GM21390 (cell line): ENCODE data around the gene CDIP1.
A peak's percentile ranks its signal among the peaks of the same experiment; 100 is the strongest.

Experiments used
- ATAC-seq: cut with Tn5 transposase; IDR thresholded peaks from one replicate; pipeline ENCODE4 v1.9.1; 2021; ENCODE audit not compliant: unreplicated experiment

CDIP1 gene

DNA sequence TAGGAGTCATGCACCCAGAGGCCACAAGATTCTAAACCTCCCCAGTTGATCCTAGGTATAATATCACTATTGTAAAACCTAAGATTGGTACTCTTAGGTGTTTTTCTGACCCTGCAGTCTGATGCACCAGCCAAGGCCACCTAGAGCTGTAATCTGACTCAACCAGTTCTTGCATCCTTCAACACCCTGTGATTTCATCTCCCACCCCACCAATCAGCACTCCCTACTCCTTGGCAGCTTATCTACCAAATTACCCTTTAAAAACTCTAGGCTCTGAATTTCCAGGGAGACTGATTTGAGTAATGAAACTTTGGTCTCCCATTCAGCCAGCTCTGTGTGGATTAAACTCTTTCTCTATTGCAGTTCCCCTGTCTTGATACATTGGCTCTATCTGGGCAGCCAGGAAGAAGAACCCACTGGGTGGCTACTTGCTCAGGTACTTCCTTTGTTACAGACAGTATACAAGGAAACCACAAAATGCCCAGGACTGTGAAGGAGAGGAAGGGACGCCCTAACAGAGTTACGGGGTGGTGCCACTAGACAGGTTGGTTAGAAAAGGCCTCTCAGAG, 1.2 kb upstream of the CDIP1 start:
- ATAC-seq: no peak

DNA sequence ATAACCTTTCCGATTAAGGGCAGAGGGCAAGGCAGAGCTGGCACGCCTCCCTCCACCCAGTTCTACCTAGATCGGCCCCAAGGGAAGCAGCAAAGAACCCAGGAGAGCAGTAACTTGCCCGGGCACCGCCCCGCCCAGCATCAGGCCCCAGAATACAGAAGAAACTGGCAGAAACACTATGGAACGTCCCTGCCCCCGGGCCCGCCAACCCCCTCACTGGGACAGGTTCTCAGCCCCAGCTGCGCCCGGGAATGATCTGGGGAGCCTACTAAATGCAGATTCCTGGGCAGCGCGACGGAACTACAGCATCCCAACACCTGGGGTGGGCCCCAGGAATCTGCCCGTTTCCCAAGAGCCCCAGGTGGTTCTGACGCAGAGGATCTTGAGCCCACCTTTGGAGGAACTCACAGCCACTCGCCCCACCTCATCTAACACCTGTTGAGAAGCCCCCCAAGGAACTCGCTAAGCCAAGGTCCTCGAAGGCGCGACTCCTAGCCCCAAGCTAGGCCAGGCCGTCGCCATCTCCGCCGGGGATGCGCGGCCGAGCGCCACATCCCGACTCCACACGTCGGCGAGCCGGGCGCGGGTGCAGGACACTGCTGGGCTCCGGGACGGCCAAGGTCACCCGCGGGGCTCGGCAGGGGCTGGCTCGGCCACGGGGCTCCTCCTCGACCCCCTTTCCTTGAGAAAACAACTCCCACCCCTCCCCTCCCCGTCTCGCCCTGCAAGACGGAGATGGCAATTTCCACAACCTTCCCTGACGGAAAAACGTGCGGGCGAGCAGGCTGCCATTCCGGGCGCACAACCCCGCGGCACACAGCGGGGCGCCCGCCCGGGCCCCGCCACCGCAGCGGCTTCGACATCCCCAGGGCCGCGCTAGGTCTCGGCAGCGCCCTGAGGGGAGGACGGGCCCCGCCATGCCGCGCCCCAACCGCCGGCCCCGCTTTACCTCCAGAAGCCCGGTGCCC, 913 bp downstream of the CDIP1 start:
- ATAC-seq: peak; percentile 32

DNA sequence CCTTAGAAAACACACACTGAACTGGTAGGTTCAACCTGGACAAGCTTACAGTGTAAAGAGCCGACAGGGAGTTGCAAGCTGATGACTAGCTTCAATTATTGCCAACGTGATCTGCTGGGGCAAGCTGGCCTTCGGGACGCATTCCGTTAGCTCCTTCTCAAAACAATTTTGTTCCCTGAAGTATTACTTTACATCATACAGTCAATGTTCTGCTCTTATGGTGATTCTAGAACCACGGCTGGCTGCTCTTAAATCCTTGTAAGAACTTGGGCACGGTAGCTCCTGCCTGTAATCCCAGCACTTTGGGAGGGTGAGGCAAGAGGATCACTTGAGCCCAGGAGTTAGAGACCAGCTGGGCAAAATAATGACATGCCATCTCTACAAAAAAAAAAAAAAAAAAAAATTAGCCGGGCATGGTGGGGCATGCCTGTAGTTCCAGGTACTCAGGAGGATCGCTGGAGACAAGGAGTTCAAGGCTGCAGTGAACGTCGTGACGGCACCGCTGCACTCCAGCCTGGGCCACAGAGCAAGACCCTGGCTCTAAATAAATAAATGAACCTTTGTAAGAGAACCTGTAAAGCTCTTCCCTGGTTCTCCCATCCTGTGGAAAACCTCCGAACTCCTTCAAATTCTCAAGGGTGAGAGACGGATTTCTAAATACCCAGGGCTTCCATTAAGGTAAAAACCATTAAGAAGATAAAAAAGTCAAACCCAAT, 2.0 kb downstream of the CDIP1 start:
- no peak for ATAC-seq

DNA sequence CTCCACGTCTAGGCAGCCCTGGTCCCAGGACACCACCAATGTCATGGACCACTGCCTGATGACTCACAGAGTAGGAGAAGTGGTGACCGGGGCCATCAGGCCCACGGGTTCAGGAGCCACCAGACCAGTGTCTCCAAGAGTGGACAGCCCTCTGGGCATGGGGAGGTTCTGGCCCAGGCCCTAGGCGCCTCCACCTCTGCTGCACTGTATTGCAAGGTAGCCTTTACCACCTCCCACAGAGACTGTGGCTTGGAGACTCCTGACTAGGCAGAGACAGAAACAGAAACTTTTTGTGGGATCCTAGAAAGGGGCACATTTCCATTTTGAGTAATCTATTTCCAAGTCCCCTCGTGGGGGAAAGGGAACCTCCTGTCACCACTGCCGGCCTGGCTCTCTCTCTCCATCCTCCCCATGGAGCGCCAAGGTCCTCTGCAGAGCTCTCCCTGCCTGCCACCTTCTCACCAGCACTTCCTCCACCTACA, 2.9 kb downstream of the CDIP1 start:
- no peak for ATAC-seq

DNA sequence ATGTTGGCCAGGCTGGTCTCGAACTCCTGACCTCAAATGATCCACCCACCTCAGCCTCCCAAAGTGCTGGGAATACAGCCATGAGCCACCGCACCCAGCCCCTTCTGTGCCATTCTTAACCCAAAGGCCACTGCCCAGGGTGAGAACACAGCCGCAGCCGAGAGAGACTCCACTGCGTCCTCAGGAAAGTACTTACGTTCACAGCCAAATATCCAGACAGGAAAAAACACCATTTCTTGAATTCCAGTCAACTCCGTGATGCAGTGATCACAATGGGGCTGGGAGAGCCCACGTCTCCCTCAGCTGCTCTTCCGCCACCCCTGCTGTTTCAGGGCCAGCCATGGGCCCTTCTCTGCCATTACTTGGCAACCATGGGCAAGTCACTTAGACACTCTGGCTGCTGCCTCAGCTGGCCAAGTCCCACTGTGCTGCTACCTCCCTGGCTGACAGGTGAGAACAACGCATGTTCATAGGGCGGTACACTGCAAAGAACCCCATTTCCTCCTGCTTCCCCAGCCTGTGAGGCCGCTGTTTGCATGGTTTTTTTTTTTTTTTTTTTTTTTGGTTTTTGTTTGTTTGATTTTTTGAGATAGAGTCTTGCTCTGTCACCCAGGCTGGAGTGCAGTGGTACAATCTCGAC, 4.3 kb downstream of the CDIP1 start:
- no peak for ATAC-seq

DNA sequence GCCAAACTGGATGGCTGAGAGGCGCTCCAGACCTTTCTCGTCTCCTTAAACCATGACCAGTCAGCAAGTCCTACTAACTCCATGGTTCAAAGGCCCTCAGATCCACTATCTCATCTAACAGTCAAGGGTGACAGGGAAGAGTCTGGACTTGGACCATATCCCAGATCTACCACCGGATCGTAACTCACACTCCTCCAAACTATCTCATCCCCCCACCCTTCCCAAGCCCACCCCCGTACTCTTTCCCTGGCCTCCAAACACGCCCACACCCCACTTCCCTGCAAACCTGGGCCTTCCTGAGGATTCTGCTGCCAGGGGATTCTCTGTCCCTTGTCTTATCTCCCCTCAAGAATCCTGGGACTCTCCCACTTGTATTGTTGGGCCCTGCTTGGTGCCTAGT, 5.1 kb downstream of the CDIP1 start:
- ATAC-seq: no peak

DNA sequence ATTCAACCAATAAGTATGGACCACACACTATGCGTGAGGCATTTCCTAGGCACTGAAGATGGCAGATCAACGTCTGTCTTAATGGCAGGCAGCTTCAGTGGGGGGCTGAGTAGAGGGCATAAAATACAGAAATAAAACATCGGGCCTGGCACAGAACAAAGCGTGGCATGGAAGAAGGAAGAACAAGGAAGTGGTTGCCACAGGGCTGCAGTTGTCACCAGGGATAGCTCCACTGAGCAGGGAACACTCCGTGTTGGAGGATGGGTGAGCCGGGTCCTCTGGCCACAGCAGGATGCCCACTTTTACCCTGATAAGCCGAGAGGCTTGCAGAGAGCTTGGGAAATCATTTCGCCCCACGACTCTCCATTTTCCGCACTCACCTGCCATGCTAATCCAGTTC, 6.3 kb downstream of the CDIP1 start:
- ATAC-seq: no peak

DNA sequence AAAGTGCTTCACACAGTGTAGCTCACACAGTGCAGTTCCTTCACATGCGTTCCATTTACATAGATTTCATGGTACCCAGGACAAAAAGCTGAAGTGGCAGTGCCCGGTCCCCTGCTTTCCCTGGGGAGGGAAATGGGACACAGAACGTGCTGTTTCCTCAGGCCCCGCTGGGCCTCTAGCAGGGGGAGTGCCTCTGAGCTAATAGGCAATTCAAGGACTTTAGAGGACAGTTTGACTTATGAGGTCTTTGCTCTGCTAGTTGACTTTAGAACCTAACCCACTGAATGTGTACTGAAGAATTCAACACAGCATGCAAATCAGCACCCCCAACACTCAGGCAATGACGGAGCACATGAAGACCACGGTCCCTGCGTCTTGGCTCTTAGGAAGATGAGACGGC, 6.8 kb downstream of the CDIP1 start:
- ATAC-seq: no peak

DNA sequence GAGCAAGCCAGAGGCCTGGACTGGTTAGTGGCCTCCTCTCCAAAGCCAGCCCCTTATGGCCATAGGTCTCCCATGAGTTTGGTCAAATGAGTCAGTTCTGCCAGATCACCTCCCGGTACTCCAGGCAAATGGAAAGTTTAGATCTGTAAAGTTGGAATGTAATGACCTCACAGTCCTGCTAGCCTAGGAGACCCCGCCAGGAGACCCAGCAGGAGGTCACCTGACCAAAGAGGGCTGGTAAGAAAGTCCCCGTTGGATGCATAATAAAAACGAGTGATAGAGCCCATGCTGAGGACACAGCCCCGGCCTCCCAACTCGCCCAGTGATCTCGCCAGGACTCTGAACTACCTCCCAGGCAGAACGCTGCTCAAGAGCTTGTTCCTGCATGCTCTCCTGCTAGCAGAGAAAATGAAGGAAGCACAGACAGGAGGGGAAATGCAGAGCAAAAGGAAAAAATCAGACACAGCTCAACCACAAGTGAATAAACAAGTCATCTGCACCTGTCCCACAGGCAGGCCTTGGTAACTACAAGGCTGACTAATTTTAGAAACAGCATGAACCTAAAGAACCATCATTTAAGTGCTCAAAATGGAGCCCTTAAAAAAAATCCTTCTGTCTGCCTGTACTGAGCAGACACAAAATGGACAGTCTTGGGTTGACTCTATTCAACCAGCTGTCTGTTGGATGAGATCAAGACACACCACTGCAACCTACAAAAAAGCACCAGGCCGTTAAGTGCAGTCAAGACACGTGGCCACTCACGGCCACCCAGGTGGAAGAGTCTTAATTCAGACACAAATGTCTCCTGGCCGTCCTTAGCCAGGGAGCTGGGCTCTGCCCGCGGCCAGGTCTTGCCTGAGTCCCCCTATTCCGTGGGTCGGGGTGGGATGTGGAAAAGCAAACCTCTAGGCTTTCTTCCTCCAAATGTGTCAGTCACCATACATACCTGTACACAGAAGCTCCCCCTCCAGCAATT, 9.2 kb downstream of the CDIP1 start:
- no peak for ATAC-seq

DNA sequence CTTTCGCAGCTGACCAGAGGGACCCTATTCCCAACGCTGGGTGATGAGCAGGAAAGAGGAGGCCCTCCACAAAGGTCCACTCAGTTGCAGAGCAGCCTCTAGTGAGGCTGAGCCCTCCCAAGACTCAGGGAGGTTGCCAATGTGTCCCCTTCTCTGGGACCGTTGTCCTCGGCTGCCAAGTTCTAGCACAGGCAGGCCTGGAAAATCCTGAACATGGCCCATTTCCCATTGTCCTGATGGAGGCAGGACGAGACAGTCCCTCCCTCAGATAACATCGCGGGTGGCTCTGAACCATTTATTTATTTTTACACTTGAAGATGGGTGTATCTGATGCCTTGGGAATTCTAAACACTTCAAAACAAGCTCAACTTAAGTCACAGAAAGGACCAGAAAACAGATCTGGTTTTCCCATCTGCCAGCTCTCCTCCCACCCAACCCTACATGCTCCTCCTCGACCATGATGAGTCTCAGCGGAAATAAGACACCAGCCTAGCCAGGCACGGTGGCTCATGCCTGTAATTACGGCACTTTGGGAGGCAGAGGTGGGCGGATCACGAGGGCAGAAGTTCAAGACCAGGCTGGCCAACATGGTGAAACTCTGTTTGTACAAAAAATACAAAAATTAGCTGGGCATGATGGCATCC, 12.8 kb downstream of the CDIP1 start:
- ATAC-seq: no peak

DNA sequence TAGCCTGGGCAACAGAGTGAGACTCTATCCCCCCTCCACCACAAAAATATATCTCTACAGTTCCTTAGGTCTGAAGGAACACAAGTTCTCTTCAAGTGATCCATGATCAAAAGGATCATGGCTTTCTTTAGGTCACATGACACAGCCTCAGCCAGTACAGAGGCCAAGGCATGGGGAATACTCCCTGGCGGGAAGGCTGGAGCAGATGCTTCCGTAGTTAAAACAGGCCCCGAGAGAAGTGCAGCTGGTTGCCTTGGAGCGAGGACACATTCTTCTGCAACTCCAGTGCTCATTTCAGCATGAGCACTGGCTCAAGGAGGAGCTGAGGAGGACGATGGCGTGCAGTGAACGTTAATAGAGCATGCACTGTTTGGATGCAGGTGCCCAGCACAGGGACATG, 13.5 kb downstream of the CDIP1 start:
- no peak for ATAC-seq

DNA sequence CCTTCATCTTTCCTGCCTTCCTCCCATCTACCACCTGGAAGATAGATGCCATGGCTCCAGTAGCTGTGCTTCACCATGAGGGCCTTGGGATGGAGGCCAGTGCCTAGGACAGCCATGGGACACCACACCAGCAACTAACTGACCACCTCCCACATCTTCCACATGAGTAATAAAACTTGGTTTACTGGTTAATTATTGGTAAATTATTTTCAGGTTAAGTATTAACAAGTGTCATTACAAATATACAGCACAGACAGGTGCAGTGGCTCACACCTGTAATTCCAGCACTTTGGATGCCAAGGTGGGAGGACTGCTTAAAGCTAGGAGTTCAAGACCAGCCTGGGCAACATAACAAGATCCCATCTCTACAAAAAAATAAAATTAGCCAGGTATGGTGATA, 14.0 kb downstream of the CDIP1 start:
- ATAC-seq: no peak

DNA sequence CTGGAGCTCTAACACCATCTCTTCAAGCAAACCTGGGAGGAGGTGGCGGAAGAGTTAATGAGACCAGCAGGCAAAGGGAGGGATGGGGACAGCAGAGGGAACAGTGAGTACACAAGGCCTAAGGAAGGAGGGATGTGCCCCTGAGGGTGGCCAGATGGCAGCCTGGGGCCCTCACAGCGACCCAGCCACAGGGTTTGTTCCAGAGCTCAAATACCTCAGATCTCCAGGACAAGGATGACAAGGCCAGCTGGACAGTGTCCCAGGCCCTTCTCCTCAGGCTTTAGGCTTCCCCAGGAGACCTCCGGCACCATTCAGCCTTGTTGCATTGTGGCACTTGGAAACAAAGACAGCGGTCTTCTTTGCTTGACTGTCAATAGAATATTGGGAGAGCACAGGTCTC, 14.9 kb downstream of the CDIP1 start:
- ATAC-seq: no peak

DNA sequence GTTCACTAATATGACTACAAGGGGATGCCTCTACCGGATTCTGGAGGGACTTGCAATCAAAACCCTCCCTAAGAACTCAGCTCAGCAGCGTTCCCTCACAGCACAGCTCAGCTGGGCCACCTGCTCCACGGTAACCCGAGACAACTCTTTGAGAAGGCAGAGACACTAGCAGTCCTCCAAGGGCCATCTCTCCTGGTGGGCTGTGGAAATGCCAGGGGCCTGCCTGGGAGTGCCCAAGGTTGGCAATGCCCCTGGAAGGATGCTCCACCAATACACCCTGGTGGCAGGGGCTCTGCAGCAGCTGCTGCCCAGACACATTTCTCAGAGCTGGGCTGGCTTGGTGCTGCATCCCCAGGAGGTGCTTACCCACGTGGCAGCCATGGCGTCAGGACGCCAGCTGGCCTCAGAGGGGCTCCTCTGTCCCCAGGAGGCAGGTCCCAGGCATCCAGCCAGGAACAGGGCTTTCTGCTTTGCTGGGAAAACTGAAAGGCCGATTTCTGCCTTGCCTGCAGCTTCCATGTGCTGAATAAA, 16.5 kb downstream of the CDIP1 start:
- ATAC-seq: no peak

DNA sequence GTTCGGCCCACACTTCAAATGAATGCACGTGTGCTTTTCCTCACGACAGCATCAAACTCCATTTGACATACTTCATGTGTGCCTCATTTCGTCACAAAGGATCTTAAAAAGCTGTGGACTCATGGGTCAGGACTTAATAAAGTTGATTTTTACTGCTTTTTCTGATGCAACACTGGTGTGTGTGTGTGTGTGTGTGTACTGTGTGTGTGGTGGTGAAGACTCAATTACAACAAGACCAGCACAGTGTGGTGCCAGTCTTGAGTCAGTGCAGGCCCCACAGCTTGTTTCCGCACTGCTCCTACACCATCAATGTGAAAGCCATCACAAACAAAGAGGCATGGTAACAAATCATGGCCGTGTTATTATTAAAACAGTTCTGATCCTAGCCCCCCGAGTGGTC, 17.7 kb downstream of the CDIP1 start:
- no peak for ATAC-seq

DNA sequence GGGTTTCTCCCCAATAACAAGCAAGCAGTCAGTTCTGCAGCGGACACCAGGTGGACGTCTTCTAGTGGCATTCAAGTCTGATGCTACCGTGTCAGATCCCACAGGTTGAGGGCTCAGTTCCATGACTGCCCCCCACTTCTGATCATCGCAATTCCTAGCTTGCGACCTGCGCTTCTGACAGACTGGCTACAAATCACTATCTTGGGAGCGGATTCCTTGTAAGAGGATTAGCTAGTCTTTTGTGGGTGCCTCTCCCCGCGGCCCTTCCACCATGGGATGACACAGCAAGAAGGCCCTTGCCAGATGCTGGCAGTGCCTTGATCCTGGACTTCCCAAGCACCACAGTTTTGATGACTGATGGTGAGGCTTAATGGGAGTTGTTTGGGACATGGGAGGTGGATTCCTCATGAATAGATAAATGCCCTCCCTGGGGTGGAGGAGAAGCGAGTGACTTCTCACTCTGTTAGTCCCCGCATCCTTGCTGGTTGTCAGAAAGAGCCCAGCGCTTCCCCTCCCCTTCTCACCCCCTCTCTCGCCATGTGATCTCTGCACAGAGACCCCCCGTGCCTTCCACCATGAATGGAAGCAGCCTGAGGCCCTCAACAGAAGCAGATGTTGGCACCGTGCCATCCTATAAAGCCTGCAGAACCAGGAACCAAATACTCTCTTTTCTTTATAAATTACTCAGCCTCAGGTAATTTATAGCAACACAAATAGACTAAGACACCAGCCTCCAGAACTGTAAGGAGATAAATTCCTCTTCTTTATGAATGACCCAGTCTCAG, 19.1 kb downstream of the CDIP1 start:
- ATAC-seq: no peak

DNA sequence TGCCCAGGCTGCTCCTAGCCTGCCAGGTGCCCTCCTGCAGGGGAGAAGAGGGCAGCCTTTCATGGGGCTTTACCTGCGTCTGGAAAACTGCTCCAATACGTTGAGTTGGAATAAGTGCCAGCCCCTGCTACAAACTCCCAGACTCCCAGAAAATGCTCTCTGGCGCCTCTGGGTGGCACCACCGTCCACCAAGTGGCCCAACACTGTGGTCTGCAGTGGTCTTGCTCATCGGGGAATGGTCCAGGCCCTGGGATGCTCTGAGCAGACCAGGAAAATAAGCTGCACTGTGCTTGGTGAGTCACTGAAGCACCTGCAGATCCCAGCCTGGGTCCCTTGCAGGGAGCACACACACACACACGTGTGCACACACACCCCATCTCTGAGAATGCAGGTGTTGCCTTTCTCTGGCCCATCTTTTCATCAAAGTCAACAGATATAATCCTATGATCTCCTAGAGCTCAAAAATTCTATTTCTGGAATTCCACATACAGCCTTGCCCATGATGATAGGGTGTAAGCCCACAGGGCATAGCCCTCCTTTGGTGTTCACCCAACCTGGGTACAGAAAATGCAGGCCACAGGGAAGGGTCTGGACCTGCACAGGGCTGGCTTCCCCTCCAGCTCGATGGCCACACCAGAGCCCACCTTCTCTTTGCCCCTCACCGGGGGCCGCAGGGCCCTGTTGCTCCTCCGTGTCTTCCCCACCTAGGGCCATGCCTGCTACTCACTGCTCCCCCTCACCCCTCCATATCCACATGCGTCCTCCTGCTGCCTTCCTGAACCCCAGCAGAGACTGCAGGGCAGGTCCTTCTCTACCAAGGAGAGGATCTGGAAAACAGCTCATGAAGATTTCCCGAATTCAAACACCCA, 20.5 kb downstream of the CDIP1 start:
- no peak for ATAC-seq
